ENCODE results near the gene ACSBG1. TPM values are rescaled to one million over a fixed set of nuclear protein-coding genes. Genes with fewer than 3 reads are reported as not detected.

Gene ACSBG1
- total RNA-seq, 1 donor from 2014 or later = 0.13 TPM

- H3K4me1 Mint-ChIP-seq (ENCODE audit: unreplicated experiment) = peaks cover 8% of the 10 kb centered on the region
- H3K9me3 Mint-ChIP-seq (ENCODE audit: unreplicated experiment) = no peaks in the 10 kb centered on the region
Observed at GRCh38 chr15:78149068-78149804, 85.1 kb downstream of the ACSBG1 start, which contains the start of gene IDH3A. Gene IDH3A, plus strand, starts transcription at chr15:78149362. Its CDS starts 42 bp downstream, at chr15:78149404.

GRCh38 chr15:78148392-78149067, 85.8 kb downstream of the ACSBG1 start:
- peaks cover 8% of the 10 kb centered on the region for H3K4me1 Mint-ChIP-seq (ENCODE audit: unreplicated experiment)
- peak overlapping the region; percentile 88 for H3K27ac Mint-ChIP-seq (ENCODE audit: unreplicated experiment)
- peaks cover 8% of the 10 kb centered on the region for H3K27me3 Mint-ChIP-seq (ENCODE audit: unreplicated experiment)
- no peak for TF ChIP-seq CTCF (IDR thresholded peaks at IDR 0.05; ENCODE audit: unreplicated experiment)
- no peak for DNase-seq (ENCODE audit: low spot score)
- H3K4me3 Mint-ChIP-seq (ENCODE audit: unreplicated experiment) = peak overlapping the region; percentile 93
- H3K36me3 Mint-ChIP-seq (ENCODE audit: low read depth, unreplicated experiment) = peaks cover 3% of the 10 kb centered on the region
- no peaks in the 10 kb centered on the region for H3K9me3 Mint-ChIP-seq (ENCODE audit: unreplicated experiment)

More at GRCh38 chr15:78149068-78149804, 85.1 kb downstream of the ACSBG1 start, which contains the start of gene IDH3A:
- Mint-ChIP-seq H3K27me3 (ENCODE audit: unreplicated experiment) (peaks cover 8% of the 10 kb centered on the region), H3K27ac (ENCODE audit: unreplicated experiment) (peak within 1 kb of the TSS; percentile 88), H3K4me3 (ENCODE audit: unreplicated experiment) (peak within 1 kb of the TSS; percentile 93), H3K36me3 (ENCODE audit: low read depth, unreplicated experiment) (peaks cover 3% of the 10 kb centered on the region)
- DNase-seq (ENCODE audit: low spot score) = peak; percentile 100
- TF ChIP-seq CTCF (IDR thresholded peaks at IDR 0.05; ENCODE audit: unreplicated experiment) = no peak

GRCh38 chr15:78147566-78147965, 86.8 kb downstream of the ACSBG1 start:
- no peak for DNase-seq (ENCODE audit: low spot score)
- H3K4me3 Mint-ChIP-seq (ENCODE audit: unreplicated experiment) = peak overlapping the region; percentile 80
- peaks cover 8% of the 10 kb centered on the region for H3K4me1 Mint-ChIP-seq (ENCODE audit: unreplicated experiment)
- H3K27me3 Mint-ChIP-seq (ENCODE audit: unreplicated experiment) = peaks cover 8% of the 10 kb centered on the region
- H3K27ac Mint-ChIP-seq (ENCODE audit: unreplicated experiment) = no peak overlapping the region
- H3K36me3 Mint-ChIP-seq (ENCODE audit: low read depth, unreplicated experiment) = peaks cover 3% of the 10 kb centered on the region
- TF ChIP-seq CTCF (IDR thresholded peaks at IDR 0.05; ENCODE audit: unreplicated experiment) = no peak
- no peaks in the 10 kb centered on the region for H3K9me3 Mint-ChIP-seq (ENCODE audit: unreplicated experiment)

GRCh38 chr15:78146425-78147154, 87.8 kb downstream of the ACSBG1 start:
- Mint-ChIP-seq H3K9me3 (ENCODE audit: unreplicated experiment) (no peaks in the 10 kb centered on the region), H3K4me1 (ENCODE audit: unreplicated experiment) (peaks cover 8% of the 10 kb centered on the region), H3K36me3 (ENCODE audit: low read depth, unreplicated experiment) (peaks cover 3% of the 10 kb centered on the region), H3K27me3 (ENCODE audit: unreplicated experiment) (peaks cover 8% of the 10 kb centered on the region), H3K4me3 (ENCODE audit: unreplicated experiment) (no peak overlapping the region), H3K27ac (ENCODE audit: unreplicated experiment) (no peak overlapping the region)
- no peak for TF ChIP-seq CTCF (IDR thresholded peaks at IDR 0.05; ENCODE audit: unreplicated experiment)
- DNase-seq (ENCODE audit: low spot score) = no peak

All from endothelial cell (in vitro differentiated cells).